K562 treated with DMSO at 1 percent for 24 hours (cell line): ENCODE measurements around the gene KLK4. TPM values are rescaled to one million over a fixed set of nuclear protein-coding genes. Genes with fewer than 3 reads are reported as not detected.

ENCODE experiments used
- total RNA-seq: library from RNA; unstranded; fragments of 300-600 nt; gene quantifications from 2 replicates; pipeline ENCODE4 v1.2.3, GENCODE V29; 2022; ENCODE audit warnings: low read depth; ENCODE audit not compliant: insufficient read depth

The KLK4 gene
- total RNA-seq: not detected in 2 replicates

GRCh38 chr19:50911206-50912101, at the start of gene KLK4:
KLK4 (minus strand) TSS chr19:50911395; CDS start chr19:50910738, 657 bp downstream.

DNA sequence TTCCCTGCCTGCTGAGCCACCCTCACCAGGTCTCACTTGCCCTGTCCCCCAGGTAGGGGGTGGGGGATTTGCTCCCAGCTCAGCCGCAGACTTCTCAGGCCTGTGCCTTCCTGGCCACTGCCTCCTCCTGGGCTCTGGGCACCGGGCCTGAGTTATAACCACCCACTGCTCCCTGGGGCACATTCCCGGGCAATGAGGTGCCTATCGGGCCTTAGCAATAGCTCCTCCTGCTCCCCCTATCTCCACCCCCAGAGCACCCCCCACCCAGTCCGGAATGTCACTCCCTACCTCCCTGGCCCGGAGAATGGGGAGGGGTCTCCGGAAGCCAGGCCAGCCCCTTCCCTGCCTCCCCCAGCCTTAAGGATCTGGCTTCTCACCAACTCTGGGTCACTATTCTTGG, 41.7 kb upstream of the KLK4 start, which contains the start of gene KLK5:
KLK5 (minus strand) TSS at position 129 of the 400 bp plus-strand sequence. CDS start 381 bp downstream, outside the sequence.

DNA sequence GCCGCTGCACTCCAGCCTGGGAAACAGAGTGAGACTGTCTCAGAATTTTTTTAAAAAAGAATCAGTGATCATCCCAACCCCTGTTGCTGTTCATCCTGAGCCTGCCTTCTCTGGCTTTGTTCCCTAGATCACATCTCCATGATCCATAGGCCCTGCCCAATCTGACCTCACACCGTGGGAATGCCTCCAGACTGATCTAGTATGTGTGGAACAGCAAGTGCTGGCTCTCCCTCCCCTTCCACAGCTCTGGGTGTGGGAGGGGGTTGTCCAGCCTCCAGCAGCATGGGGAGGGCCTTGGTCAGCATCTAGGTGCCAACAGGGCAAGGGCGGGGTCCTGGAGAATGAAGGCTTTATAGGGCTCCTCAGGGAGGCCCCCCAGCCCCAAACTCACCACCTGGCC, 38.1 kb downstream of the KLK4 start, which contains the start of gene KLK2:
KLK2 (plus strand) TSS at position 384 of the 400 bp plus-strand sequence. CDS start 35 bp downstream, outside the sequence.

Other genes starting within 250 kb of the KLK4 start
- gene SHANK1, start 191.6 kb downstream of the KLK4 start, total RNA-seq: 0.27 TPM in 1 of 2 replicates, not detected in the other
- 94.9 and 103 TPM in 2 replicates for gene CLEC11A, start 188.0 kb downstream of the KLK4 start, total RNA-seq
- 0.59 TPM in 1 of 2 replicates, not detected in the other for gene GPR32, start 140.9 kb downstream of the KLK4 start, total RNA-seq
- gene ACP4, start 121.0 kb downstream of the KLK4 start, total RNA-seq: not detected in 2 replicates
- gene KLK1, start 87.6 kb downstream of the KLK4 start, total RNA-seq: 19.2 and 20.0 TPM in 2 replicates
- gene KLK15, start 77.8 kb downstream of the KLK4 start, total RNA-seq: 0.56 TPM in 1 of 2 replicates, not detected in the other
- gene KLK3, start 56.5 kb downstream of the KLK4 start, total RNA-seq: not detected in 2 replicates
- gene KLK2, start 38.0 kb downstream of the KLK4 start, total RNA-seq: not detected in 2 replicates
- not detected in 2 replicates for gene KLK5, start 41.6 kb upstream of the KLK4 start, total RNA-seq
- not detected in 2 replicates for gene KLK6, start 58.2 kb upstream of the KLK4 start, total RNA-seq
- not detected in 2 replicates for gene KLK7, start 72.5 kb upstream of the KLK4 start, total RNA-seq
- gene KLK8, start 90.2 kb upstream of the KLK4 start, total RNA-seq: 0.95 and 2.1 TPM in 2 replicates
- gene KLK10, start 108.3 kb upstream of the KLK4 start, total RNA-seq: not detected in 2 replicates
- not detected in 2 replicates for gene KLK11, start 115.2 kb upstream of the KLK4 start, total RNA-seq
- not detected in 2 replicates for gene KLK12, start 123.6 kb upstream of the KLK4 start, total RNA-seq
- gene KLK13, start 153.7 kb upstream of the KLK4 start, total RNA-seq: 2.7 and 2.9 TPM in 2 replicates
- gene KLK14, start 171.5 kb upstream of the KLK4 start, total RNA-seq: not detected in 2 replicates
- gene CTU1, start 197.0 kb upstream of the KLK4 start, total RNA-seq: 31.1 and 32.6 TPM in 2 replicates
- 0.93 and 1.1 TPM in 2 replicates for gene SIGLEC9, start 213.5 kb upstream of the KLK4 start, total RNA-seq
- 0.15 TPM in 1 of 2 replicates, not detected in the other for gene SIGLEC7, start 230.9 kb upstream of the KLK4 start, total RNA-seq